Stimulated activated CD4-positive, alpha-beta T cell treated with anti-CD3 and anti-CD28 coated beads, TNF-alpha, amount 100 ng/mL, for 1 hour (primary cell): ENCODE data around the gene FAM13A.
"Not testable (repeated sequence)": the region's sequence is repeated elsewhere in the genome, so short reads cannot be mapped to it uniquely, and the experiment has no call there.

ENCODE experiments used
- DNase-seq, 3 donors: peaks; one replicate each; pipeline ENCODE4 v3.0.0-alpha.2; 2020; ENCODE audit warnings: low read depth in 3 of 3, low spot score in 1 of 3

Gene FAM13A

DNA sequence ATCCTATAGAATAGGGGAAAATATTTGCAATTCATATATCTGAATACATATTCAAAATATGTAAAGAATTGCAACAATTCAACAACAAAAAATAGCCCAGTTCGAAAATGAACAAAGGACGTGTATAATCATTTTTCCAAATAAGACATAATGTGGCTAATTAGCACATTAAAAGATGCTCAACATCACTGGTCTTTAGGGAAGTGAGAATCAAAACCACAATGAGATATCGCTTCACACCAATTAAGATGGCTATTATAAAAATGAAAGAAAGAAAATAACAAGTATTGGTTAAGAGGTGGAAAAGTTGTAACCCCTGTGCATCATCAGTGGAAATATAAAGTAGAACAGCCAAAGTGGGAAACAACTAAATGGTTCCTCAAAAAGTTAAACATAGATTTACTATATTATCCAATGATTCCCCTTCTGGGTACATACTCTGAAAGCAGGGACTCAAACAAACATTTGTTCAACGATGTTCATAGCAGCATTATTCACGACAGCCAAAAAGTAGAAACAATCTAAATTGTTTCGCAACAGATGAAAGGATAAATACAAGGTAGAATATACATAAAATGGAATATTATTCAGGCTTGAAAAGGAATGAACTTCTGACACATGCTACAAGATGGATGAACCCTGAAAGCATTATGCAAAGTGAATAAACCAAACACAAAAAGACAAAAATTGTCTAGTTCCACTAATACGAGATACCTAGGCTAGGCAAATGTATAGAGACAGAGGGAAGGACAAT, 12.7 kb downstream of the FAM13A start:
- DNase-seq = no peak

DNA sequence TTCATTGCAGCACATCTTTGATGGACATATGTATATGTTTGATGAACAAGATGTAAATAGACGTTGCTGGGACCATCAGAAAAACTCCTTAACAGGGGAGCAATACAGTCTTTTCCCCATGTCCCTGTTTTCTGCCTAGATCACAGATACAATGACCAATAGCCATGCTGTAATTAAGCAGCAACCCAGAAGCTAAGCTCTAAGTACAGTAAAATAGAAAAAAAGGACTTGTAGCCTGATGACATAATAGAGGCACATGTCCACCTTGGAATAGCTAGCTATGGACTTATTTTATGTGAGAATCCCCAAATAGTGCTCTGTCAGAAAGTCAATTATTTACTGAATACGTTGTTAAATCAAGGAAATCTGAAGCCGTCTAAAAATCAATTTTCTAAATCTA, 14.9 kb downstream of the FAM13A start:
- no peak for DNase-seq

GRCh38 chr4:89039730-89040338, 17.2 kb downstream of the FAM13A start:
- no peak for DNase-seq

DNA sequence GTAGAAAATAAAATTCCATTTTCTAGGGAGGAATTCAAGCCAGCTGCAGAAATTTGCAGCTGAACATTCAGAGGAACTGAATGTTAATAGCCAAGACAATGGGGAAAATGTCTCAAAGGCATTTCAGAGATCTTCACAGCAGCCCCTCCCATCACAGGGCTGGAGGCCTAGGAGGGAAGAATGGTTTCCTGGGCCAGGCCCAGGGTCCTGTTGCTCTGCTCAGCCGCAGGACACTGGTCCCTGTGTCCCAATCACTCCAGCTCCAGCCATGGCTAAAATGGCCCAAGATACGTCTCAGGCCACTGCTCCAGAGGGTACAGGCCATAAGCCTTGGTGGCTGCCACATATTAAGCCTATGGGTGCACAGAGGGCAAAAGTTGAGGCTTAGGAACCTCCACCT, 20.4 kb downstream of the FAM13A start:
- no peak for DNase-seq

DNA sequence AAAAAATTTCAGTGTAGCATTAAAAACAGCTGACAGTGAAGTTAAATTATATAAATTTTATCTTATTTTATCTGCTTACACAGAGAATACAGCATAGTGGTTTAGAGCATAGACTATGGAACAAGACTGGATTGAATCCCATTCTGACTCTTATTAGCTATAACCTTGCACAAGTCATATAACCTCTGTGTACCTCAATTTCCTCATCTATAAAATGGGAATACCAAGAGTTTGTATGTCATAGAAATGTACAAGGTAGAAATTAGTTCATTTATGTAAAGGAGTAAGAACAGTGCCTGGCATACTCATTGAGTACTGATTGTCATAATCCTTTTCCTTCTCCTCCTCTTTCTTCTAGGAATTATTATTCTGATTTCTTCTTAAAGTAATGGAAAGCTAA, 25.7 kb downstream of the FAM13A start:
- no peak for DNase-seq

DNA sequence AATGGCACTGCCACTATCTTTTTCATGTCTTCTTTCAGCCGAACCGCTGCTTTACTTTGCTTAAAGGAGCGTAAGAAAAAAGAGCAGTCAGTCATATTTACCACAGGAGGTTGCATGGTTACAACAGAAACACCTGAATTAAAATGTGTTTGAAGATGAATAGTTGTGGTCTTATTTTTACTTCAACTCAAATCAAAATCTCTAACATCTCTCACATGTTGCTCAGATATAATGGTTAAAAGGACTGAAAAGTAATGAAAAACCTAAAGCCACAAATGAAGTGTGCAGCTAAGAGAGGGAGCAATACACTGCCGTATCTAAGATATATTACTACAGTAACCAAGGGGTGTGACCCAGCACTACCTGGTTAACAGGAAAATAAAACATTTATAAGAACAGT, 27.4 kb downstream of the FAM13A start:
- DNase-seq = no peak

GRCh38 chr4:89026542-89026941, 30.4 kb downstream of the FAM13A start:
- no peak for DNase-seq

DNA sequence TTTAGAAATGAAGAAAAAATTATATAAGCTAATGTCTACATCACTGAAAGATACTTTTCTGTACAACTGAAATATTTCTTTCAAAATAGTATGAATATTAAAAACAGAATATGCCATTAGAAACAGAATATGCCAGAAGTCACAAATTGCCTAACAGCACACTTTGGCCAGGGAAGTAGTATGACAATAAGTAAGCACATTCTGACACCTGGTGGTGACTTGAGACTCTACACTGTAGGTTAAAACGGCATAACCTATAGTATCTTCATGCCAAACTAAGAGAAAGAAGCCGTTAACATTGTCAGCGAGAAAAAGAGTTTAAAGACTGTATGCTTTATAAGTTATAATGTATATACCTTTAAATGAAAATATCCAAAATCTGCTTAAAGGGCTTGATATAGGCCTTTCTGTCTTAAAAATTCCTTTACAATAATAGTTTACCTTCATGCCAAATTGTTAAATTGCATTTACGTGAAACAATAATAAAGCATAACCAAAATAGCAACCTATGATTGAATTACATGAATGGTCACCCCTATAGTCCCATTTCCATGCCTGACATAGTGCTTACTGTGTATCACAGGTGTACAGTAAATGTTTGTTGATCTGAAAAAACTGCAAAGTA, 32.8 kb downstream of the FAM13A start:
- peak in 2 of 3 donors; percentile 3 to 17 for DNase-seq

DNA sequence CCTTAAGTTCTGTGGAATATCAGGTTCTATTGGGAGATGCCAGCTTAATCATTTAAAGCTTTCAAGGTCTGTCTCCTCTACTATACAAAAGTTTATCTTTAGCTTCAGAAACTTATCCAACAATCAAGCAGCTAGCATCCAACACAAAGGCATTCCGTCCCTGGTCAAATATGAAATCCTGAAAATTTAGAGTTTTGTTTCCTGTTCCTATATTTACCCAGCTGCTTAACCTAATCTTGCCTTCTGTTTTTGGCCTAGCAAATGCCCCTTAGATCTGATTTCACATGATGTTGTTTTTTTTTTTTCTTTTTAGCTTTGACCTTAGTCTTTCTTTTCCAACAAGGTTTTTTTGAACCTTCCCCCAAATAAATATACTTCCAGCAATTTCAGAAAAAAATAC, 33.8 kb downstream of the FAM13A start:
- DNase-seq = no peak

DNA sequence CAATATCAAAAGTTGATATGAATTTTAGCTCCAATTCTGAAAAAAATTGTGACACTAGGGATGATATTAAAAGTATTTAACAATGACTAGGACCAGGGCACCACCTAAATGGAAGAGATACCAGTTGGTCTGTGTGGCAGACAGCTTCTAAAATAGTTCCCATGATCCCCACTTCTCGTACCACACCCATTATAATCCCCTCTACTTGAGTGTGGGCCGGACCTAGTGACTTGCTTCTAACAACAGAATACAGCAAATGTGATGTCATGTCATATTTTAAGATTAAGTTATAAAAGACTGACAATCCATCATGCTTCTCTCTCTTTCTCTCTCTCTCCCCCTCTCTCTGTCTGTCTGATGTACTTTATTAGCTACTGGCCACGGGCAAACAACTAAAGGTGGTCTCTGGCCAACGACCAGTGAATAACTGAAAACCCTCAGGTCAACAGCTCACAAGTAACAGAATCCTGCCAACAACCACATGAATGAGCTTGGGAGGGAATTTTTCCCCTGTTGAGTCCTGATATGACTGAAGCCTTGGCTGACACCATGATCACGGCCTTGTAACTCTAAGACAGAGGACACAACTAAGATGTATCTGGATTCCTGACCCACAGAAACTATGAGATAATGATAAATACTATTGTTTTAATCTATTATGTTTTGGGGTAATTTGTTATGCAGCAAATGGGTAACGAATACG, 34.4 kb downstream of the FAM13A start:
- DNase-seq = no peak

DNA sequence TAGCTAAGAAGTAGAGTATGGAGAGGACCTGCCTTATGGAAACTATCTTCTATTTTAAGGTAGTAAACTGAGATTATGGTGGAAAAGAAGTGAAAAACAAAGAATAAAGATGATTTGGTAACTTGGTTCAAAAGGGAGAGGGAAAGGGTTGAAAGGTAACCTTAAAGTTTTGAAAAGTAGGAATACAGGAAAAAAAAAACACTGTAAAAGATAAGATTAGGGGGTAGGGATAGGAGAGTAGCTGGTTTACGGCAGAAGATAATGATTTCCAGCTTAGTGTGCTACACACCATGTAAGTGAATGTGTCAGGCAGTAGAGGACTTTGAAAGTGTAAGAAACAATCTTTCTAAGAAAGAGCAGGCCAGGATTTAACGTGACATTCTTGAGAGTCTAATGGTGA, 35.3 kb downstream of the FAM13A start:
- no peak for DNase-seq

DNA sequence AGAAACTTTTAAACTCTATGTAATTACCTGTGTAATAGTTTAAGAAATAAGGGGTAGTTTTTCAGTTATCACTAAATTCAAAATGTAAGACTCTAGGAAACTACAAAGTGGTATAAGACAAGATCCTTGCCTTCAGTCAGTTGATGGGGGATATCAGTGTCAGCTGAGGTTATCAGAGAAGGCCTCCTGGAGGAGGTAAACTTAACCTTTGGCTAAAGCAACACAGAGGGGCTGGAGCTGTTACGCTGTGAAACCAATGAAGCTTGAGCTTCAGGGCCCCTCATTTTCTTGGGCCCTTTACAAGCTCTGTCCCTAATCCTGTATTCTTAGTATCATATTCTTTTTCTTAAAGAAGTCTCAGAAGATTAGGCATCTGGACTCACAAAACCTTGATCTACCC, 35.9 kb downstream of the FAM13A start:
- DNase-seq = no peak

DNA sequence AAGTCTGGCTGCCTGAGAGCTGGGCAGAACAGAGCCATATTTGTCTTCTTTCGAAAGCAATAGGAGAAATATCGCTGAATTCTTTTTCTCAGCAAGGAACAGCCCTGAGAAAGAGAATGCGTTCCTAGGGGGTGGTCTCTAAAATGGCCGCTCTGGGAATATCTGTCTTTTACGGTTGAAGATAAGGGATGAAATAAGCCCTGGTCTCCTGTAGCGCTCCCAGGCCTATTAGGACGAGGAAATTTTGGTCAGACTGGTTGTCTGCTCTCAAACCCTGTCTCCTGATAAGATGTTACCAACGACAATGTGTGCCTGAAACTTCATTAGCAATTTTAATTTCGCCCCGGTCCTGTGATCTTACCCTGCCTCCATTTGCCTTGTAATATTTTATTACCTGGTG, 42.1 kb downstream of the FAM13A start:
- DNase-seq = not testable (repeated sequence)

DNA sequence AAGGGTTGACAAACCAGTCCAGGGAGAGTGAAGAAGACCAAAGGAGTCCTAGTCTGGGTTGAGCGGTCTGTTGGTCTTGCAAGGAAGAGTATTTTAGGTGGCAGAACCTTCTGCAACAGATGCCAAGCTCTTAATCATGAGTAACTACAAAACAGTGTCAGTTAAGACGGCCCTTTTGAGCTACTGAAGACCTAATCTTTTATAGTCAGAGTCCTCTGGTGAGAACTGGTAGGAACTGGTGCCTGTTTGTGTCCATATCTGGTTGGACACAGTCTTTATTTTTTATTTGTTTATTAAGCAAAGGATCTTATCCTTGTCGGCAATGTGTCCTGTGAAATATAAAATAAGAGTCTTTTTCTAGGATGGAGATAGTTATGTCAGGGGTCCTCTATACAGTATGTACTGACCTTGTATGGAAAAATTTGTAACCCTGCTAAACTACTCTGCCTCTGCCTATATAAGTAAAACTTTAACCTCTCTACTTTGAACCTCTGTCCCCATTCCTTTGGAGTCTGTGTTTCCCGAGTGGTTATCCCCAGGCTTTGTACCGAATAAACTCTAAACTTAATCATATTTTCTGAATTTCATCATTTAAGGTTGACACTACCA, 47.1 kb downstream of the FAM13A start:
- DNase-seq = no peak

- no peak for DNase-seq
Observed at GRCh38 chr4:89009115-89009514, 47.9 kb downstream of the FAM13A start.

DNA sequence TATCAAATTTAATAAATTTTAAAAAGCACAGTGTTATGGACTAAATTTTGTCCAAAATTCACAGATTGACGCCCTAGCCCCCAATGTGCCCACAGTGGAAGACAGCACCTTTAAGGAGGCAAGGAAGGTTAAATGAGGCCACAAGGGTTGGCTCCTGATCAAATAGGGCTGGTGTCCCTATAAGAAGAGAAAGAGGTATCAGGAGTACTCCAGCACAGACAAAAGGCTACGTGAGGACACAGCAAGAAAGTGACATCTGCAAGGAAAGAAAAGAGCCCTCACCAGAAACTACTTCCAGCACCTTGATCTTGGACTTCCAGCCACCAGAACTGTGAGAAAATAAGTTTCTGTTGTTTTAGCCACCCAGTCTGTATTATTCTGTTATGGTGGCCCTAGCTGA, 48.8 kb downstream of the FAM13A start:
- DNase-seq = no peak

DNA sequence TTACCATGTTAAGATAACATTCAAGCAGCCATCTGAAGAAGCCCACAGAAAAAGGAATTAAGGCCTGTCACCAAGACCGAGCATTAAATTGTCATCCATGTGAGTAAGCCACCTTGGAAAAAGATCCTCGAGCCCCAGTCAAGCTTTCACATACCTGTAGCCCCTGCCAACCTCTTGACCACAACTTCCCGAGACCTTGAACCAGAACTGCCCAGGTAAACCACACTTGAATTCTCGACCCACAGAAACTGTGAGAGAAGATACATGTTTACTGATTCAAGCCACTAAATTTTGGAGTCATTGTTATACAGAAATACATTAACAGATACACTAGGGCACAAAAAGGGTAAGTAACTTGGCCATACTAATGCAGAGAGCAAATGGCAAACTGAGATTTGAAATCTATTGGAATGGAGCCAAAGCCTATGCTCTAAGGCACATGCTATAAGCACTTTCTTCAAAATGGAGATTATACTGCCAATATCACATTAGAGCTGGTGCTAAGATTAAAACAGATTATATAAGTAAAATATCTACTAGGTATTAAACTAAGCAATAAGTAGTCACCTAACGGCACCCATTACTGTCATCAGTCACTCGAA, 49.5 kb downstream of the FAM13A start:
- no peak for DNase-seq

DNA sequence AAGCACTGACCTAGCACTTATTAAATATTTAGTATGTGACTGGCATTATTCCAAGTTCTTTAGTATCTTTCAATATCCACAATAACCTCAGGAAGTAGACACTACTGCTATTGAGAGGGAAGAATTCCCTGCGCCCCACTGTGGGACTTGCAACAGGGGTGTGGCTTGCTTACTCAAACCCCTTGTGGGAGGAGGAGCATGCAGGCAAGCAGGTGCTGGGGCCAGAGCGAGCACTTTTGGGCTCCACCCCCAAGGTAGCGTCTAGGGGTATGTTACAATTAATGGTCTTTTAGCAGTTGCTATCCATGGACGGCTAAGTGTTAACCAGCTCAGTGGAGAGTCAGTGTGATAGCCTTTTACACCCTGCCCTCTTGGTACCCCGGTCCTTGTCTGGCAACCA, 50.7 kb downstream of the FAM13A start:
- no peak for DNase-seq

GRCh38 chr4:89005066-89005465, 51.9 kb downstream of the FAM13A start:
- not testable (repeated sequence) for DNase-seq

DNA sequence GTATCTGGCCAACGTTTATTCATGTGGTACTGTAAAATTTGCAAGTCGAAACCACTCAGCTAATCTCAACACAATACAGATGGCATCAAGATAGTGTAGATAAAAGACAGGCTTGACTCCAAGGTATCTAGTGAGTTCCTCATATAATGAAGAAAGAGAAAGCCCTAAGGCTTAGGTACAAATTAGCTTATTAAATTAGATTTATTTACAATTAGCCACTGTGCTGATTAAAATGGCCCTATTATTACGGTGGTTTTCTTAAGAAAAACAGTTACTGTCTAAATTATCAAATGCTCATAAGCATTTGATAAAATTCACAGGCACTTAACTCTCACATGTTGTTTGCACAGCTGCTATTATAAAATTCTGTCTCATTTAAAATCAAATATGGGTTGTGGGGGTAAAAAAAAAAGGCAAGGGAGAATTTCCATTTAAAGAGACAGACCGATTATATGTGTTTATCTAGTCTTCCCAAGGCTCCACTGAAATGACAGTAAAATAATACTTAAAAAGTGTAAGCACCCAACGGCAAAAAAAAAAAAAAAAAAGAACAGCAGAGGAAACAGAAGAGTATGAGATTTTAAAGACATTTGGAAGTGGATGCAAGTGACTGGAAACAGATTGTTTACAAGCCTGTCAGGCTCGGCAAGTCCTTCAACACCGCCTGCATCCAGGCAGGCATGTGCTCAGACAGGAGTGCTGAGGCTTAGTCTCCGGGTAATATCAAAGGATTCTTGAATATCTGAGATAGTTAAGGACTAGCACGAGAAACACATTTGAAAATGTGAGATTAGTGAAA, 55.1 kb downstream of the FAM13A start:
- no peak for DNase-seq
